ENCODE measurements around the gene ZSCAN1. TPM values are rescaled to one million over a fixed set of nuclear protein-coding genes. Genes with fewer than 3 reads are reported as not detected.

Gene ZSCAN1
- total and polyA plus RNA-seq, 10 of the 15 experiments (the other 5 are each of a cell fraction or from before 2014, with no cell fraction given), result not detected

- no peaks in the 10 kb centered on the region for H3K4me1 ChIP-seq (ENCODE audit: control insufficient read depth, insufficient read depth, low read length)
- no peaks in the 10 kb centered on the region for H3K36me3 ChIP-seq (ENCODE audit: control insufficient read depth in 2 of 2, insufficient read depth in 2 of 2, low read length in 1 of 2)
- ChIA-PET POLR2A (no interaction called here), RAD21 (ENCODE audit: unreplicated experiment) (no interaction called here), SMC1A (ENCODE audit: uncharacterized antibody, unreplicated experiment) (no interaction called here), CTCF (no interaction called here)
- no peaks in the 10 kb centered on the region for H3K27me3 ChIP-seq (replicated peaks in 1 of 2; ENCODE audit: control insufficient read depth in 2 of 2, insufficient read depth in 2 of 2, low read length in 1 of 2)
- TF ChIP-seq SMAD1 (IDR thresholded peaks at IDR 0.05; ENCODE audit: low read depth, partially characterized antibody) (no peak), POU2F2 (IDR thresholded peaks at IDR 0.05; ENCODE audit: borderline replicate concordance, low read depth, low read length) (no peak), MAX (IDR thresholded peaks at IDR 0.05; ENCODE audit: low read depth, low read length) (no peak), NR2C1 (IDR thresholded peaks at IDR 0.05) (no peak), JUND (IDR thresholded peaks at IDR 0.05; ENCODE audit: low read depth, low read length) (no peak), FOXM1 (IDR thresholded peaks at IDR 0.05; ENCODE audit: low read depth, low read length) (no peak), TCF3 (IDR thresholded peaks at IDR 0.05; ENCODE audit: borderline replicate concordance, insufficient read depth, low read depth, low read length) (no peak), SREBF2 (IDR thresholded peaks at IDR 0.05; ENCODE audit: low read length) (no peak), RB1 (IDR thresholded peaks at IDR 0.05; ENCODE audit: borderline replicate concordance) (no peak), ZNF207 (IDR thresholded peaks at IDR 0.05; ENCODE audit: borderline replicate concordance) (no peak), RUNX3 (IDR thresholded peaks at IDR 0.05; ENCODE audit: low read length) (no peak), HDAC6 (IDR thresholded peaks at IDR 0.05; ENCODE audit: unreplicated experiment) (no peak)
- TF ChIP-seq, protein P1, sequence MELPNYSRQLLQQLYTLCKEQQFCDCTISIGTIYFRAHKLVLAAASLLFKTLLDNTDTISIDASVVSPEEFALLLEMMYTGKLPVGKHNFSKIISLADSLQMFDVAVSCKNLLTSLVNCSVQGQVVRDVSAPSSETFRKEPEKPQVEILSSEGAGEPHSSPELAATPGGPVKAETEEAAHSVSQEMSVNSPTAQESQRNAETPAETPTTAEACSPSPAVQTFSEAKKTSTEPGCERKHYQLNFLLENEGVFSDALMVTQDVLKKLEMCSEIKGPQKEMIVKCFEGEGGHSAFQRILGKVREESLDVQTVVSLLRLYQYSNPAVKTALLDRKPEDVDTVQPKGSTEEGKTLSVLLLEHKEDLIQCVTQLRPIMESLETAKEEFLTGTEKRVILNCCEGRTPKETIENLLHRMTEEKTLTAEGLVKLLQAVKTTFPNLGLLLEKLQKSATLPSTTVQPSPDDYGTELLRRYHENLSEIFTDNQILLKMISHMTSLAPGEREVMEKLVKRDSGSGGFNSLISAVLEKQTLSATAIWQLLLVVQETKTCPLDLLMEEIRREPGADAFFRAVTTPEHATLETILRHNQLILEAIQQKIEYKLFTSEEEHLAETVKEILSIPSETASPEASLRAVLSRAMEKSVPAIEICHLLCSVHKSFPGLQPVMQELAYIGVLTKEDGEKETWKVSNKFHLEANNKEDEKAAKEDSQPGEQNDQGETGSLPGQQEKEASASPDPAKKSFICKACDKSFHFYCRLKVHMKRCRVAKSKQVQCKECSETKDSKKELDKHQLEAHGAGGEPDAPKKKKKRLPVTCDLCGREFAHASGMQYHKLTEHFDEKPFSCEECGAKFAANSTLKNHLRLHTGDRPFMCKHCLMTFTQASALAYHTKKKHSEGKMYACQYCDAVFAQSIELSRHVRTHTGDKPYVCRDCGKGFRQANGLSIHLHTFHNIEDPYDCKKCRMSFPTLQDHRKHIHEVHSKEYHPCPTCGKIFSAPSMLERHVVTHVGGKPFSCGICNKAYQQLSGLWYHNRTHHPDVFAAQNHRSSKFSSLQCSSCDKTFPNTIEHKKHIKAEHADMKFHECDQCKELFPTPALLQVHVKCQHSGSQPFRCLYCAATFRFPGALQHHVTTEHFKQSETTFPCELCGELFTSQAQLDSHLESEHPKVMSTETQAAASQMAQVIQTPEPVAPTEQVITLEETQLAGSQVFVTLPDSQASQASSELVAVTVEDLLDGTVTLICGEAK (IDR thresholded peaks at IDR 0.05; ENCODE audit: borderline replicate concordance), result no peak
- intact Hi-C loops (cut with micrococcal nuclease; ENCODE audit: unreplicated experiment), result no loop called here
- H3K79me2 ChIP-seq (ENCODE audit: control insufficient read depth, insufficient read depth, low read length), result no peaks in the 10 kb centered on the region
- H2AFZ ChIP-seq (ENCODE audit: control insufficient read depth, low read depth, low read length), result no peak overlapping the region
- H3K4me2 ChIP-seq (ENCODE audit: control insufficient read depth, insufficient read depth), result no peak overlapping the region
- no peak overlapping the region for H3K27ac ChIP-seq (ENCODE audit: control insufficient read depth, insufficient read depth)
- WGBS (ENCODE audit: insufficient coverage, insufficient replicate concordance, low lambda C conversion rate, missing lambda C conversion rate), result 74% methylated on average over 22 of the region's 24 CpGs
- H3K4me3 ChIP-seq, result no peak overlapping the region
- in situ Hi-C loops (cut with MboI), result no loop called here
- H3K9ac ChIP-seq (ENCODE audit: control insufficient read depth, insufficient read depth, low read length), result no peak overlapping the region
- no peaks in the 10 kb centered on the region for H4K20me1 ChIP-seq (ENCODE audit: control insufficient read depth, insufficient read depth)
- H3K9me3 ChIP-seq (replicated peaks; ENCODE audit: control insufficient read depth, insufficient read depth, low read length), result peaks cover 8% of the 10 kb centered on the region; the same call in 2 of the 3 replicates
- DNase-seq (ENCODE audit: low read depth, low spot score), result no peak
- ATAC-seq, result no peak
- FAIRE-seq, result no peak
- BruUV-seq (replicated peaks), result no TSS peak
These were observed 26.4 kb downstream of the ZSCAN1 start for GRCh38 chr19:58060231-58060630.

Measured in GM12878 (cell line).